Activated CD4-positive, alpha-beta T cell treated with anti-CD3 and anti-CD28 coated beads, Interleukin-2, Interleukin-4, amounts not matched to agents 100 ng/mL and 50 ng/mL, durations not matched to agents 16 hours and 8 hours (primary cell): ENCODE measurements around the gene LRP6.

ENCODE experiments used
- DNase-seq: peaks from one replicate; pipeline ENCODE4 v3.0.0-alpha.2; 2020; ENCODE audit warnings: low spot score

LRP6 gene

DNA sequence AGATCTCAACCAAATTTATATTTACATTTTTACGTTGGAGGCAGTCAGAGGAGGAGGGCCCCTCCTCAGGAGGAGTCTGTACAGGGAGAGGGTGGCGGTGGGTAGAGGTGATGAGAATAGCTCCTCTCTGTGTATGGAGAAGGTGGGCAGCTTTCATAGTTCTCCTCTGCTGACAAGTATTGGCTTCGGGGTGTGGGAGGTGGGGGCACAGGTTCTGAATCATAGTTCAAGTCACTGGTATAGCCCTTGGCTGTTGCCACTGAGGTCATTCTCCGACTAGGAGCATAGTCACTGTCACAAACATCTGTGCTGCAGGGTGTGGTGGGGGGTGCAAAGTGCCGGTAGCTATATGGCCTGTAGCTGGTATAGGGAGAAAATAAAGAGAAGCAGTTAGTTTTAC lies 145.8 kb downstream of the LRP6 start:
- DNase-seq = no peak

DNA sequence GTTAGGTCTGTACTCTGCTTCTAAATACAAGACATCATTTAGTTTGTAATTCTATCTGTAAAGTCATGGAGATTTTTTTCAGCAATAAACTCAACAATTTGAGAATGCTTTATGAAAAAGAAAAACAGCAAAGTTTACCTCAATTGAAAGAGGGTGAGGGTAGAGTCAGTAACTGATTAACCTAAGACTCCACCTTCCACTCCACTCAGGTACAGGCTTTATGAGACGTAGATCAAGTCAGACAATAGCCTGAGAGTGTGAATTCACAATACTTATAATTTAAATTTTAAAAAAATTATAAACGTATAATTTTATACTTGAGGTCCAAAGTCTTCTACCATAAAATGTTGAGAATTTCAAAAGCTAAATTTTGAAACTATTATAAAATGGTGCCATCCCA lies 150.2 kb downstream of the LRP6 start:
- no peak for DNase-seq

DNA sequence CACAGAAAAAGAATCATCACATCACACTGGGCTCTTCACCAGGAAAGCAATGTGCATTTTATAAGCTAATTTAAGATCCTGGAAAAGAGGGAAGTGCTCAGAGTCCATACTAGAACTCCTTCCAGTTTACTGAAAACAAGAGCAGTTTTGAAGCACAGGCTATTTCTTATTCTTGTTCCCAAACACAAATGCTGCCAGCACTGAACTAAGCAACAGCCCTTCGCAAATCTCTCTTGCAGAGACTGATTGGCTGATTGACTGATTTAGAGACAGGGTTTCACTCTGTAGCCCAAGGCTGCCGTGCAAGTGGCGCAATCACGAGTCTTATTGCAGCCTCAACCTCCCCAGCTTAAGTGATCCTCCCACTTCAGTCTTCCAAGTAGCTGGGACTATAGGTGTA lies 151.3 kb downstream of the LRP6 start:
- DNase-seq = no peak

GRCh38 chr12:12110923-12111555 lies 155.8 kb downstream of the LRP6 start:
- peak; percentile 7 for DNase-seq

DNA sequence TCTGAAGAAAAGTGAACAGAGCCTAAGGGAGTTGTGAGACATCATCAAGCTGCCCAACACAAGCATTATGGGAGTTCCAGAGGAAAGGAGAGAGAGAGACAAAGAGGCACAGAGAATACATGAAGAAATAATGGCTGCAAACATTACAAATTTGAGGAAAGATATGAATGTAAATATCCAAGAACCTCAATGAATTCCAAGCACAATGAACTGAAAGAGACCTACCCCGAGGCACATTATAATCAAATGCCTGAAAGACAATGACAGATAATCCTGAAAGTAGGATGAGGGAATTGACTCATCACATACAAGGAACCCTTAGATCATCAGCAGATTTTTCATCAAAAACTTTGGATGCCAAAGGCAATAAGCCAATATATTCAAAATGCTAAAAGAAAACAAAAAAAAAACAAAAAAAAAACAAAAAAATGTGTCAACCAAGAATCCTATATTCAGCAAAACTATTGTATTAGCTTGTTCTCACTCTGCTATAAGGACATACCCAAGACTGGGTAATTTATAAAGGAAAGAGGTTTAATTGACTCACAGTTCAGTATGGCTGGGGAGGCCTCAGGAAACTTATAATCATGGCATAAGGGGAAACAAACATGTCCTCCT lies 158.3 kb downstream of the LRP6 start:
- no peak for DNase-seq

DNA sequence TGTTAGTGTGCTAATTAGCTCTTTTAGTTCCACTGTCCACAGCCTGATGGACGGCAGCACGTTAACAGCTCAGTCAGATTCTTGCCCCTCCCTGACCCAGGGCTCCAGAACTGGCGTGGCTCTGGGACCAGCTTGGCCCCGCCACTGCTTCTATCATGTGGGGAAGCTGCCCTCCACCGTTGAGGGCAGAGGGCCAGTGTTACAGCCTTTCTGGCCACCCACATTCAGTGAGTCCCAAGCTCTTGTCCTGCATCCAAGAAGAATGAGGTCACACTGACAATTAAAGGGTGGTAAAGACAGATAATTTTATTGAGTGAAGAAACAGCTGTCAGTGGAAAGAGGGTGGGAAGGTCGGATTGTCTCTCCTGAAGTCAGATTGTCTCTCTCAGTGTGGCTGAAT lies 159.2 kb downstream of the LRP6 start:
- DNase-seq = no peak

DNA sequence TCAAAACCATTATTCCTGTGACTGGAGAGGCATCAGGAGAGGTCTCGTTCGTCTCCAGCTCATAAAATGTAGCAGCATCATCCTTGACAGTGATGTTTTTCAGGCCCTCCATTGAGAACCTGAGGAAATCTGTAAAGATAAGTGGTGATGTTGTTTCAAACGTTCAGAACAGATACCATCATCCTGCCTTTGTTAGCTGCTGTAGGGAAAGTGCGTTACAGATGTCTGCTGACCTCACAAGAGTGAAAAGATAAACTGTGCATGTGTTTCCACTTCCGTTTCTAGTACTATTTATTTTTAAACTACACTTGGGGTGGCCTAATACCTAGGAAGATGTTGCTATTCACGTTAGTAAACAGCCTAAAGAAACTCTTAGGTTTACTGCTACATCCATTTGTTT lies 167.7 kb downstream of the LRP6 start:
- no peak for DNase-seq

GRCh38 chr12:12098691-12099015 lies 168.2 kb downstream of the LRP6 start:
- DNase-seq = no peak

GRCh38 chr12:12097891-12098690 lies 168.8 kb downstream of the LRP6 start:
- no peak for DNase-seq

- DNase-seq = no peak
Measured at GRCh38 chr12:12095021-12095420, 171.8 kb downstream of the LRP6 start.

DNA sequence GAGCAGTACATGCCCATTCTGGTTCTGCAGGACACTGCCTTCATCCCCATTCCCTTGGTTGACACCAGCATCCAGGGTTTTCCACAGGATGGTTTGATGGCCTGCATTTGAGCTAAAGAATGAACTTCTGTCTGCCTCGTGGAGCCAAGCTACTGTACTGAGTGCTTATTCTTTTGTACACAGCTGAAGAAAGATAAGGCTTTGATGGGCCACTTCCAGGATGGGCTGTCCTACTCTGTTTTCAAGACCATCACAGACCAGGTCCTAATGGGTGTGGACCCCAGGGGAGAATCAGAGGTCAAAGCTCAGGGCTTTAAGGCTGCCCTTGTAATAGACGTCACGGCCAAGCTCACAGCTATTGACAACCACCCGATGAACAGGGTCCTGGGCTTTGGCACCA lies 172.4 kb downstream of the LRP6 start:
- DNase-seq = no peak

DNA sequence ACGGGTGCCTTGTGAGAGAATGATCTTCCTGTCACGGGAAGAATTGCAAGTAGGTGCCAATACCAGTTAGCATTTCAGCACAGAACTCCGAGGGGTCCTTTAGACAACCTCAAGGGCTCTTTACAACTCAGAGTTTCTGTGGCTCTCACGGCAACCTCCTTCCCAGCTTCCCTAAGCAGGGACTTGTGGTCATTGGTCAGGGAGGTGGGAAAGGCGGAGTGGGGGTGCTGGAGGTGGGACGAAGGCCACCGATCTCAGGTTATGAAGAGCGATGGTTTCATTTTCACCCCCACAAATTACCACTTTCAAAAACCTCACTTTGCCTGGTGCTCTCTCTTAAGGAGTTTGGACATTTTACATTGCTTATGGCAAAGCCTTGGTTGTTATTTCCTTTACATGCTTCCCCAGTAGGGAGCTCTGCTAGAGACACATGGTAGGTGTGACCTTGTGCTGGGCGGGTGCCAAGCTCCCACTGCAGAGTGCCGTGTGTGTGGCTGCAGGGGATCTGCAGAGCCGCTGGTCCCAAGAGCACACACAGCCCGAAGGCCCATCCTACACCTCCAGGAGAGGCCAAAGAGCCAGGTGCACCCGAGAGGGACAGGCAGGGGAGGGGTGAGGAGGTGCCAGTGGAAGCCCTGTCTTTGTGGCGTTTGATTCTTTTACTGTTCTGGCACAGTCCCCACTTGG lies 174.7 kb downstream of the LRP6 start:
- no peak for DNase-seq

DNA sequence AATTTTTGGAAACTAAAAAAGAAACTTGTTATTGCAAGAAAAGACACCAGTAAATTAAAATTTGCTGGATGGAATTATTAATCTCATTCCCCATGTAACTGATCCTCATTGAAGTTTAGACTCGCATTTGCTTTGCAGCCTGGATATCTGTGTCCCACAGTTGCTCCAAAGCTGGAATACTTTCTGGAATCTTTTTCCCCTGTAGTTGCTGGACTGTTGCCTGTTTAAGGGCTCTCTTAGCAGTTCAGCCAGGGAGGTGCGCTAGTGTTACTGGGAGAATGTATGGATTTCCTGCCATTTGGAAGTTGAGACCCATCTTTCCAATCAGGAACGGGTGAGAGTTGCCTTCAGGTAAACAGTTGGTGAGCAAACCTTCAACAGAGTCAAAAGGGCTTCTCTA lies 175.8 kb downstream of the LRP6 start:
- no peak for DNase-seq

- no peak for DNase-seq
Measured at GRCh38 chr12:12088761-12089160, 178.1 kb downstream of the LRP6 start.

GRCh38 chr12:12088147-12088546 lies 178.7 kb downstream of the LRP6 start:
- DNase-seq = no peak

- DNase-seq = no peak
Measured at GRCh38 chr12:12087693-12088034, 179.2 kb downstream of the LRP6 start.

DNA sequence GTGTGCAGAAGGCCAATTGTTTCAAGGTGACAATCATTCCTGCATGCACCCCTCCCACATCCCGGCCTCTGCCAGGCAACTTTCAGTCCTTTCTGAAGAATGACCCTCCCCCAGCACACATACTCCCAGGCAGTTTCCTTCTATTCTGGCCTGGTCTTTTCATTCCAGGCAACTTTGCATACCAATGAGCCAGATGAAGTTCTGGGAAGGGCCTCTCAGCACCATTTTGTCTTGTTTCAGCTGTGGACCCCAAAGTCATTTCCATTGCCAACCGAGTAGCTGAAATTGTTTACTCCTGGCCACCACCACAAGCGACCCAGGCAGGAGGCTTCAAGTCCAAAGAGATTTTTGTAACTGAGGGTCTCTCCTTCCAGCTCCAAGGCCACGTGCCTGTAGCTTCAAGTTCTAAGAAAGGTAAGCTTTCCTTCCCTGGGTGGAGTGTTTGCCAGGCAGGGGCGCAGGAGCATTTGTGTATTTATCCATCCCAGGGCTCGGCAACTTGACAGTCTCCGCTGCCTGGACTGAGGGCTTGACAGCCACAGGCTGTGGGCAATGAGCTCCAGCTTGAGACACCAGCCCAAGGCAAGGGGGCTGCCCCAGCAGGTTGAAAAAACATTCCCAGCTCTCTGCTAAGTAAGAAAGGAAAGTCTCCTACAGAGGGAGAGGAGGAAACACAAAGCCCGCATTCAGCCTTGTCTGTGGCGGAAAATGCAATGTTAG lies 179.7 kb downstream of the LRP6 start:
- no peak for DNase-seq

- DNase-seq = no peak
Measured at GRCh38 chr12:12086362-12086761, 180.5 kb downstream of the LRP6 start.

DNA sequence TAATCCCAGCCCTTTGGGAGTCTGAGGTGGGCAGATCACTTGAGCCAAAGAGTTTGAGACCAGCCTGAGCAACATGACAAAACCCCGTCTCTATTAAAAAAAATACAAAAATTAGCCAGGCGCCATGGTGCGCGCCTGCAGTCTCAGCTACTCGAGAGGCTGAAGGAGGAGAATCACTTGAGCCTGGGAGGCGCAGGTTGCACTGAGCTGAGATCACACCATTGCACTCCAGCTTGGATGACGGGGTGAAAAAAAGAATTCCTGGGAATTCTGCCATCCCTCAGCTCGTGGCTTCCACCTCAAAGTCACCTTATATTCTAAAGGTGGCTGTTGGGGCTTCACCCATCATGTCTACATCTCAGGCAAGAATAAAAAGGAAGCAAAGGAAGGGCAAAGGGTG lies 183.2 kb downstream of the LRP6 start:
- DNase-seq = no peak

DNA sequence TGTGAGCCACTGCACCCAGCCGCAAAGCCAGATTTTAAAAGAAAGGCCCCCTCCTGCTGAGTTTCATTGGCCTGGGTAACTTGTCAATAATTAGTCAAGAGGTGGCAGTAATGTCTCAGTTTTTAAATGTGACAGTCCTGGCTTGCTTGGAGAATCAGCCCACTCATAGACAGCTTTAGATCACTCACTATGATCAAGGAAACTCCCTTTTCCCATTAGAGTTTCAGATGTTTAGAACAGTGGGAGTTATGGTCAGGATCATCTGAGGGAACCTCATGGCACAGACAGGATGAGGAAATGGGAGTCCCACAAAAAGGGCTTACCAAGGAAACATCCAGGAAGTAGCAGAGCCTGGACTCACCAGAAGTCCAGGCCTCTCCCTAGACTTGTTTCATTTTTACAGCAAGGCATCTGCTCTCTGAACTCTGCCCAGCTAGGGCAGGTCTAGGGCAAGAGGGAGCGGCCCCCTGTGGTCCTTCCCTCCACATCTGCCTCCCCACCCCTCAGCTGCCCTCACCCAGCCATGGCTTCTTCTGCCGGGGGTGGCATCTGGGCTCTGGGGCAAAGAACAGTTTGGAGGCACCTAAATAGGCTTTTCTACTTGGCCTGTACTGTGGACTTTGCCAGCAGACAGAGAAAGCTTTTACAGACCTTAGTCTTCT lies 184.9 kb downstream of the LRP6 start:
- peak; percentile 17 for DNase-seq

DNA sequence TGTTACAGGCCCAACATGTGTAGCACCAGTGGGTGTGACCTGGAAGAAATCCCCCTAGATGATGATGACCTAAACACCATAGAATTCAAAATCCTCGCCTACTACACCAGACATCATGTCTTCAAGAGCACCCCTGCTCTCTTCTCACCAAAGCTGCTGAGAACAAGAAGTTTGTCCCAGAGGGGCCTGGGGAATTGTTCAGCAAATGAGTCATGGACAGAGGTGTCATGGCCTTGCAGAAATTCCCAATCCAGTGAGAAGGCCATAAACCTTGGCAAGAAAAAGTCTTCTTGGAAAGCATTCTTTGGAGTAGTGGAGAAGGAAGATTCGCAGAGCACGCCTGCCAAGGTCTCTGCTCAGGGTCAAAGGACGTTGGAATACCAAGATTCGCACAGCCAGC lies 187.6 kb downstream of the LRP6 start:
- DNase-seq = no peak
